ENCODE results near the gene PHC1. TPM values are rescaled to one million over a fixed set of nuclear protein-coding genes. Genes with fewer than 3 reads are reported as not detected.
"Not testable (repeated sequence)": the region's sequence is repeated elsewhere in the genome, so short reads cannot be mapped to it uniquely, and the experiment has no call there.

PHC1 gene
- total RNA-seq, 6 experiments from 2014 or later, result 17.2 to 22.3 (median 19.9) TPM

DNA sequence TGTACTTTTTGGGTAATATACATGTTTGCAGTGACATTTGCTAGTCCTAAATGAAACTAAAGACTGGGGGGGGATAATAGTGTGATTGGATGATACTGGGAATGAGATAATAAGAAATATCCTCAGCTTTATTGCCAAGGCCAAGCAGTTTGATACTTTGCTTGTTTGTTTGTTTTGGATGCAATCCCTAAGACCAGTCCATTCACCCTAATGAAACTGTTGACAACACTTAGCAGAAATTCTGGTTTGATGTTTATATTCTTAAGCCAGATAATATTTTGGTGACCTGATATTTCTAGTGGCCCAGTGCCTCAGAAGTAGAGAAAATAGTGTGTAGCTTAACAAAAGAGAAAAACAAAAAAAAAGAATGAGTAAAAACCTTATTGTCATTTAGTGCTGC, 1.8 kb downstream of the PHC1 start:
- DNase-seq, result no peak
- no peak overlapping the region for H3K27ac Mint-ChIP-seq
- TF ChIP-seq, protein P1, sequence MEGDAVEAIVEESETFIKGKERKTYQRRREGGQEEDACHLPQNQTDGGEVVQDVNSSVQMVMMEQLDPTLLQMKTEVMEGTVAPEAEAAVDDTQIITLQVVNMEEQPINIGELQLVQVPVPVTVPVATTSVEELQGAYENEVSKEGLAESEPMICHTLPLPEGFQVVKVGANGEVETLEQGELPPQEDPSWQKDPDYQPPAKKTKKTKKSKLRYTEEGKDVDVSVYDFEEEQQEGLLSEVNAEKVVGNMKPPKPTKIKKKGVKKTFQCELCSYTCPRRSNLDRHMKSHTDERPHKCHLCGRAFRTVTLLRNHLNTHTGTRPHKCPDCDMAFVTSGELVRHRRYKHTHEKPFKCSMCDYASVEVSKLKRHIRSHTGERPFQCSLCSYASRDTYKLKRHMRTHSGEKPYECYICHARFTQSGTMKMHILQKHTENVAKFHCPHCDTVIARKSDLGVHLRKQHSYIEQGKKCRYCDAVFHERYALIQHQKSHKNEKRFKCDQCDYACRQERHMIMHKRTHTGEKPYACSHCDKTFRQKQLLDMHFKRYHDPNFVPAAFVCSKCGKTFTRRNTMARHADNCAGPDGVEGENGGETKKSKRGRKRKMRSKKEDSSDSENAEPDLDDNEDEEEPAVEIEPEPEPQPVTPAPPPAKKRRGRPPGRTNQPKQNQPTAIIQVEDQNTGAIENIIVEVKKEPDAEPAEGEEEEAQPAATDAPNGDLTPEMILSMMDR (IDR thresholded peaks at IDR 0.05), result no peak
- H3K36me3 Mint-ChIP-seq (ENCODE audit: low read depth), result no peaks in the 10 kb centered on the region
- no peaks in the 10 kb centered on the region for H3K27me3 Mint-ChIP-seq (ENCODE audit: insufficient read depth)
- H3K4me3 Mint-ChIP-seq, result no peak overlapping the region
- peaks cover 25% of the 10 kb centered on the region for H3K4me1 Mint-ChIP-seq (ENCODE audit: low read depth)
- no peaks in the 10 kb centered on the region for H3K9me3 Mint-ChIP-seq

DNA sequence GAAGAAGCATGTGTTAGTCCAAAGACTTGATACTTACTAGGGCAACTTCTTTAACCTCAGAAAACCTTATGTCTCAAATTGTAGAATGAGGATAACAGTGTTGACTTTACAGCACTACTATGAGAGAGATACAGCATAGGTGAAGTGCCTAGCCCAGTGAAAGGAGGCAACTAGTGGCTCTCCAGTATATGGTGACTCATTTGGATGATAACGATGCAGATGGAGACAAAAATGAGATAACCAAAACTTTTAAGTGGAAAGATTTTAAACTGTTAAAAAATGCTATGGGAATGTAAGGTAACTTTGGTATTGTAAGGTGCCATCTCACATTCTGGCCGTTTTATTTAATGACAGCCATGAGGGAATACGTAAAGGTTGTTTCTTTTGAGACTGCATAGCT, 2.7 kb downstream of the PHC1 start:
- H3K9me3 Mint-ChIP-seq, result no peaks in the 10 kb centered on the region
- no peak overlapping the region for H3K27ac Mint-ChIP-seq
- TF ChIP-seq, protein P1 (IDR thresholded peaks at IDR 0.05), result no peak
- peaks cover 17% of the 10 kb centered on the region for H3K4me1 Mint-ChIP-seq (ENCODE audit: low read depth)
- no peaks in the 10 kb centered on the region for H3K27me3 Mint-ChIP-seq (ENCODE audit: insufficient read depth)
- no peak for DNase-seq
- no peak overlapping the region for H3K4me3 Mint-ChIP-seq
- H3K36me3 Mint-ChIP-seq (ENCODE audit: low read depth), result no peaks in the 10 kb centered on the region

DNA sequence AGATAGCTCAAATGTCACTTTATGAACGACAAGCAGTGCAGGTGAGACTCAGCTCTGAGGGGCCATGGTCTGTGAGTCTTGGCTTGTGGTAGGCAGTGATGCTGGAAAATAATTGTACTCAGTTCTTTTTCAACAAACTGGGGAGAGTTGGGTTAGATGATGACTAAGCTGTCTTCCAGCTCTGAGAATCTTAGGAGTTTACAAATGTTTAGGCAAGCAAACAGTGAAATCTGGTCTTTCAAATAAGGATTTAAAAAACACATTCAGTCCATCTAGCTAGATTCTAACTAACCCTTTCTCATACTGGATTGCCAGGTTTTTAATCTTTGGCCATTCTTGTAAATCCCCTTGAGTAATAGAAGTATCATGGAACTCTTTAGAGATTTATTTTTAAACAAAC, 3.4 kb downstream of the PHC1 start:
- H3K4me1 Mint-ChIP-seq (ENCODE audit: low read depth), result peaks cover 15% of the 10 kb centered on the region
- no peak overlapping the region for H3K4me3 Mint-ChIP-seq
- H3K36me3 Mint-ChIP-seq (ENCODE audit: low read depth), result no peaks in the 10 kb centered on the region
- H3K27ac Mint-ChIP-seq, result peak overlapping the region; percentile 7; the same call in 1 of the 2 replicates
- no peak for DNase-seq
- H3K9me3 Mint-ChIP-seq, result no peaks in the 10 kb centered on the region
- TF ChIP-seq, protein P1 (IDR thresholded peaks at IDR 0.05), result no peak
- H3K27me3 Mint-ChIP-seq (ENCODE audit: insufficient read depth), result no peaks in the 10 kb centered on the region

DNA sequence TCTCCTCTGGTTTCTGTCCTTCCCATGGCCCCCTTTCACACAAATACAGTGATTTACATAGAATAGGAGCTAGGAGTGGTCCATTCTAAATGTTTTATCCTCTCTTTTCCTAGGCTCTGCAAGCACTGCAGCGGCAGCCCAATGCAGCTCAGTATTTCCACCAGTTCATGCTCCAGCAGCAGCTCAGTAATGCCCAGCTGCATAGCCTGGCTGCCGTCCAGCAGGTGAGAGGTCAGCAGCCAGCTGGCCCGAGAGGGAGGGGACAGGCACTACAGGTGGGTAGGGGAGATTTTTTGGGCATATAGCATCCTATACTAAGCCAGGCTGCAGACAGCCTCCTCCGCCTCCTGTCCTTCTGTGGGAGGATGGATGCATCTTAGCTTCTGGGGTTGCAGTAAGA, 5.3 kb downstream of the PHC1 start:
- H3K4me1 Mint-ChIP-seq (ENCODE audit: low read depth); H3K4me3 Mint-ChIP-seq; H3K36me3 Mint-ChIP-seq (ENCODE audit: low read depth); DNase-seq; H3K27ac Mint-ChIP-seq; H3K9me3 Mint-ChIP-seq; H3K27me3 Mint-ChIP-seq (ENCODE audit: insufficient read depth): not testable (repeated sequence)

DNA sequence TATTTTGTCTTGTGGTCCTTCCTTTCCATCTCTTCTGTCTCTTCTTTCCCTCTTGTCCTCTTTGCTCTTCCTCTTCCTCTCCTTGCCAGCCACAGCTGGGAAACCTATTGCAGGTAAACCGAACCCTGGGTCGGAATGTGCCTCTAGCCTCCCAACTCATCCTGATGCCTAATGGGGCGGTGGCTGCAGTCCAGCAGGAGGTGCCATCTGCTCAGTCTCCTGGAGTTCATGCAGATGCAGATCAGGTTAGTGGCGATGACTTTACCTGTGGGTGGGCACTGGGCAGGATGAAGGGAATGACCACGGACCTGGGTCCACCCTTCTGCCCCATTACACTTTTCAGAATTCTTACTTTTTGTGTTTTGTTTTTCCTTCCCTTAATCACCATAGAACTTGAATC, 8.2 kb downstream of the PHC1 start:
- TF ChIP-seq, protein P1 (IDR thresholded peaks at IDR 0.05), result no peak
- Mint-ChIP-seq H3K36me3 (ENCODE audit: low read depth) (no peaks in the 10 kb centered on the region), H3K27ac (no peak overlapping the region), H3K27me3 (ENCODE audit: insufficient read depth) (no peaks in the 10 kb centered on the region), H3K4me3 (no peak overlapping the region), H3K9me3 (no peaks in the 10 kb centered on the region), H3K4me1 (ENCODE audit: low read depth) (no peaks in the 10 kb centered on the region)
- DNase-seq, result no peak

DNA sequence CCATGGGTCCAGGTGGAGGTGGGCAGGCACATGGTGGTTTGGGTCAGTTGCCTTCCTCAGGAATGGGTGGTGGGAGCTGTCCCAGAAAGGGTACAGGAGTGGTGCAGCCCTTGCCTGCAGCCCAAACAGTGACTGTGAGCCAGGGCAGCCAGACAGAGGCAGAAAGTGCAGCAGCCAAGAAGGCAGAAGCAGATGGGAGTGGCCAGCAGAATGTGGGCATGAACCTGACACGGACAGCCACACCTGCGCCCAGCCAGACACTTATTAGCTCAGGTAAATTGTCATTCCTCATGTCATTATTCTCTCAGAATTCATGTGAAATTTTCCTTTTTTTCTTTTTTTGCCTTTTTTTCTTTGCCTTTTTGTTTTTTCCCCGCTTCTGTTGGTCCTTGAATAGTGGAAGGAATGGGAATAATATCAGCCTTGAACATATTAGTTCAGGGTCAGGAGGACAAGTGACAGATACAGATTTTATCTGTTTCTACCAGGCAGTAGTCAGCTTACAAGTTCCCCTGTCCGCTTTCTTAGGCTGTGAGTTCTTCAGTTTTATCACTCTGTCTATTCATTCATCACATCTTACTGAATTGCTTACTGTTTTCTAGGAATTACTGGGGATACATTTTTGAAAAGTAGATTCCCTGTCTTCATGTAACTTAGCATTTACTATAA, 16.5 kb downstream of the PHC1 start:
- H3K9me3 Mint-ChIP-seq; DNase-seq; H3K4me1 Mint-ChIP-seq (ENCODE audit: low read depth); H3K36me3 Mint-ChIP-seq (ENCODE audit: low read depth); H3K27ac Mint-ChIP-seq; H3K4me3 Mint-ChIP-seq; H3K27me3 Mint-ChIP-seq (ENCODE audit: insufficient read depth): not testable (repeated sequence)

DNA sequence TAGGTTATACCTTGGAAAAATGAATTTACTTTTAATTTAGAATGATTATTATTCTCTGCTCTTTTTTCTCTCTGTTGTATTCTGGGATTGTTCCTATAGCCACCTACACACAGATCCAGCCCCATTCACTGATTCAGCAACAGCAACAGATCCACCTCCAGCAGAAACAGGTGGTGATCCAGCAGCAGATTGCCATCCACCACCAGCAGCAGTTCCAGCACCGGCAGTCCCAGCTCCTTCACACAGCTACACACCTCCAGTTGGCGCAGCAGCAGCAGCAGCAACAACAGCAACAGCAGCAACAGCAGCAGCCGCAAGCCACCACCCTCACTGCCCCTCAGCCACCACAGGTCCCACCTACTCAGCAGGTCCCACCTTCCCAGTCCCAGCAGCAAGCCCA, 18.2 kb downstream of the PHC1 start:
- H3K4me3 Mint-ChIP-seq; H3K4me1 Mint-ChIP-seq (ENCODE audit: low read depth); H3K27me3 Mint-ChIP-seq (ENCODE audit: insufficient read depth); H3K36me3 Mint-ChIP-seq (ENCODE audit: low read depth); H3K27ac Mint-ChIP-seq; DNase-seq; H3K9me3 Mint-ChIP-seq: not testable (repeated sequence)

DNA sequence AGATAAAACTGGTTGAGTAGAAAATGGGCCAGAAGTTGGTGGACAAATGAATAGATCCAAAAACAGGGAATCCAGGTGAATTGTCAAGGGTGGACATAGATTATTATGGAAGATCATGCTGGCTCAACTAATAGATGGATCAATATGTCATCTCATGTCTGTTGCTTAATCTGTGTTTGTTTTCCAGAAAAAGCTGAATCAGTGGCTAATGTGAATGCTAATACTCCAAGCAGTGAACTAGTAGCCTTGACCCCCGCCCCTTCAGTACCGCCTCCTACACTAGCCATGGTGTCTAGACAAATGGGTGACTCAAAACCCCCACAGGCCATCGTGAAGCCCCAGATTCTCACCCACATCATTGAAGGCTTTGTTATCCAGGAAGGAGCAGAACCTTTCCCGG, 19.8 kb downstream of the PHC1 start:
- not testable (repeated sequence) for H3K27me3 Mint-ChIP-seq (ENCODE audit: insufficient read depth); DNase-seq; H3K9me3 Mint-ChIP-seq; H3K4me3 Mint-ChIP-seq; H3K4me1 Mint-ChIP-seq (ENCODE audit: low read depth); H3K27ac Mint-ChIP-seq; H3K36me3 Mint-ChIP-seq (ENCODE audit: low read depth)

Measured in HFFc6 (cell line).